Astrocyte (in vitro differentiated cells and primary cell): Measurements from ENCODE around the gene FEZF1.

ENCODE experiments used
- CTCF ChIP-seq: IDR thresholded peaks from 2 replicates; pipeline ENCODE4 v1.5.1; 2011; ENCODE audit warnings: low read depth, mild to moderate bottlenecking, inconsistent platforms, low read length, moderate library complexity; ENCODE audit not compliant: insufficient read depth
- EZH2 ChIP-seq: IDR thresholded peaks from 2 replicates; pipeline ENCODE4 v1.6.1; 2012; ENCODE audit warnings: mild to moderate bottlenecking, low read length, inconsistent platforms; ENCODE audit not compliant: insufficient read depth

GRCh38 chr7:122258971-122259370, 45.6 kb downstream of the FEZF1 start:
- TF ChIP-seq CTCF (no peak), EZH2 (no peak)
